Suppressor macrophage (primary cell): Measurements from ENCODE around the gene SPI1.

Experiments
- DNase-seq, 4 experiments: peaks; one replicate each; pipeline ENCODE4 v3.0.0-alpha.2; 2020 to 2022
- total RNA-seq, 17 experiments: gene quantifications; one replicate each; lab custom pipeline; 2026; ENCODE audit warnings: mixed read lengths in 6 of 17, inconsistent platforms in 3 of 17; lab: John Stamatoyannopoulos, UW

Gene SPI1
- total RNA-seq, result 70.0 to 355 (median 134) reads per million in 17 experiments

- DNase-seq, result peak; percentile 94 to 98 (median 96)
Measured at GRCh38 chr11:47378010-47378835, at the start of gene SPI1. SPI1 (minus strand) TSS chr11:47378547; CDS start chr11:47378353, 194 bp downstream.

GRCh38 chr11:47426062-47426956 lies 48.0 kb upstream of the SPI1 start, which contains the start of gene PSMC3:
PSMC3 (minus strand) TSS chr11:47426439; CDS start chr11:47426279, 160 bp downstream.
- DNase-seq, result peak; percentile 99 to 100 (median 100)

- peak in 2 of 4 experiments; percentile 22 to 32 for DNase-seq
Measured at GRCh38 chr11:47425611-47426010, 47.3 kb upstream of the SPI1 start.

GRCh38 chr11:47418454-47419259 lies 40.3 kb upstream of the SPI1 start:
- DNase-seq, result no peak

GRCh38 chr11:47417712-47418111 lies 39.4 kb upstream of the SPI1 start:
- DNase-seq, result no peak

- DNase-seq, result no peak
Measured at GRCh38 chr11:47415949-47416472, 37.7 kb upstream of the SPI1 start.

- no peak for DNase-seq
Measured at GRCh38 chr11:47415091-47415854, 36.9 kb upstream of the SPI1 start.

- DNase-seq, result no peak
Measured at GRCh38 chr11:47414685-47415070, 36.3 kb upstream of the SPI1 start.

- DNase-seq, result no peak
Measured at GRCh38 chr11:47413908-47414684, 35.7 kb upstream of the SPI1 start.

GRCh38 chr11:47413351-47413750 lies 35.0 kb upstream of the SPI1 start:
- DNase-seq, result no peak

- DNase-seq, result peak; percentile 71 to 89 (median 81)
Measured at GRCh38 chr11:47411884-47412746, 33.8 kb upstream of the SPI1 start.

GRCh38 chr11:47410370-47411264 lies 32.3 kb upstream of the SPI1 start:
- no peak for DNase-seq

- DNase-seq, result no peak
Measured at GRCh38 chr11:47409440-47410369, 31.4 kb upstream of the SPI1 start.

- DNase-seq, result peak in 3 of 4 experiments; percentile 46 to 53 (median 53)
Measured at GRCh38 chr11:47408598-47409439, 30.5 kb upstream of the SPI1 start.

GRCh38 chr11:47407746-47408590 lies 29.6 kb upstream of the SPI1 start, which contains the start of gene SLC39A13:
SLC39A13 (plus strand) TSS chr11:47408590; CDS start chr11:47410095, 1,505 bp downstream.
- peak; percentile 98 to 99 (median 98) for DNase-seq
